Measurements from ENCODE around the gene OR2AJ1.

OR2AJ1 gene, protein sequence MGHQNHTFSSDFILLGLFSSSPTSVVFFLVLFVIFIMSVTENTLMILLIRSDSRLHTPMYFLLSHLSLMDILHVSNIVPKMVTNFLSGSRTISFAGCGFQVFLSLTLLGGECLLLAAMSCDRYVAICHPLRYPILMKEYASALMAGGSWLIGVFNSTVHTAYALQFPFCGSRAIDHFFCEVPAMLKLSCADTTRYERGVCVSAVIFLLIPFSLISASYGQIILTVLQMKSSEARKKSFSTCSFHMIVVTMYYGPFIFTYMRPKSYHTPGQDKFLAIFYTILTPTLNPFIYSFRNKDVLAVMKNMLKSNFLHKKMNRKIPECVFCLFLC

DNA sequence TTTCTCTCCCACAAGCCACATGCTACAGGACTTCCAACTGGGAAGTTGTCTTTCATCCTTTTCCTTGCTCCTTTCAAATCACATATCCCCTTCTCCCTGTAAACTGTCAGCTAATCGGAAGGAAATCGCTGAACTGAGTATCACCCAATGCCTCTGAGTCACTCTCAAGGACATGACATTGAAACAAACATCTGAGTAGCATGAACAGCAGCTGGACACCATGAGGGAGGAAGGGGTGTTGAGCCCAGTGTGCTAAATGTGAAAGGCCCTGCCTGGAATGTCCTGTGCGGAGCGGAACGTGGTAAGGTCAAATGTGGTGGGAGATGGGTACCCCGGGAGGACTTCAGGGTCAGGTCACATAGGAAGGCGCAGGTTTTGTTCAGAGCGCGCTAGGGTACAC lies at the start of gene OR2AJ1:
Gene OR2AJ1, plus strand, starts transcription at position 22 of the 400 bp plus-strand sequence. CDS start 8,880 bp downstream, outside the sequence.
- DNase-seq (ENCODE audit: low read depth in 2 of 2): no peak

DNA sequence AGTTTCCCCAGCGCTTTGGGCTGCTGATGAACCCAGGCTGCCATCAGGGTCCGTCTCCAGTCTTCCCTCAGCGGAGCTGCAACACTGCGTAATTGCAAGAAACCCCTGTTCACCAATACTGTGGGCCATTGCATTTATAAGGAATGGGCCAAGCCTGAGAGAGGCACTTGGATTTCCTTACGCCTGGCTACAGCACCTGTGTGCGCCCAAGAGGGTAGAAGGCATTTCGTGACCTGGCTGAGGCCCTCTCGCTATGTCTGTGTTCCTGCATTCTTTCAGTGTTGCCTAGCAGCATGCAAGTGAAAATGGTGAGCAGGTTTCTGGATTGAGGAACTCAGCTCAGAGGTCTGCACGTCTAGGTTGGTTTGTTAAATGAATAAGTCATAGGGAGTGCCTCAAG lies 41.3 kb upstream of the OR2AJ1 start:
- DNase-seq (ENCODE audit: low read depth in 2 of 2): no peak

DNA sequence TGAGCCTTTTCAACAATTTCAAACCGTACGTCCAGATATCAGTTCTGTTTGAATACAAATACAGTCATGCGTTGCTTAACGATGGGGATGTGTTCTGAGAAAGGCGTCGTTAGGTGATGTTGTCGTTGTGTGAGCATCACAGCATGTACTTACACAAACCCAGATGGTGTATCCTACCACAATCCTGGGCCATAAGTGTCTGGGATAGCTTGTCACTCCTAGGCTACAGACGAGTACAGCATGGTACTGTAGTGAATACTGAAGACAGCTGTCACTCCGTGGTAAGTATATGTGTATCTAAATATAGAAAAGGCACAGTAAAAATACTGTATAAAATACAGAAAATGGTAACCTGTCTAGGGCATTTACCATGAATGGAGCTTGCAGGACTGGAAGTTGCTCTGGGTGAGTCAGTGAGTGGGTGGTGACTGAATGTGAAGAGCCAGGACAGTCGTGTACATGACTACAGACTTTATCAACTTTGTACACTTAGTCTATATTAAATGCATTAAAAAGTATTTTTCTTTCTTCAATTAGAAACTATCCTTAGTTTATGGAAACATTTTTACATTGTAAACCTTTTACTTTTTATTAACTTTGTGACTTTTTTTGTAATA lies 39.8 kb upstream of the OR2AJ1 start:
- no peak for DNase-seq (ENCODE audit: low read depth in 2 of 2)

DNA sequence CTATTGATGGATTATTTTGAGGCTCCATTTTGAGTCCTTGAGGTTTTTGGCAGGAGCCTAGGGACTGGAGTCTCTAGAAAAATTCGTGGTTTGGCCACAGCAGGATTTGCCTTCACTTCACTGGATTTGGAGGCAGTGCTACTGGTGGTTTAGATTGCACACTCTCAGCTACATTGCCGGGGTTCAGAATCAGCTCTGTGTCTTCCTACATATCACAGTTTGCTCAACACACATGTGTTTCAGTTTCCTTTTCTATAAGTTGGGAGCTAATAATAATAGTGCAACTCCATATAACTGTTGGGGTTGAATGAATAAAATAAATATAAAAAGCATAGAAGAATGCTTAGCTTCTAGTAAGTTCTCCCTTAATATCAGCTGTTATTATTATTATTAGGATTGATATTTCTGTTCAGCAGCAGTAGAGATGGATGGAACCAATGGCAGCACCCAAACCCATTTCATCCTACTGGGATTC lies 29.5 kb upstream of the OR2AJ1 start, which contains the start of gene OR2W3:
Gene OR2W3, plus strand, starts transcription at position 425 of the 475 bp plus-strand sequence. Its CDS starts 0 bp downstream, at position 425.
- no peak for DNase-seq (ENCODE audit: low read depth in 2 of 2)

DNA sequence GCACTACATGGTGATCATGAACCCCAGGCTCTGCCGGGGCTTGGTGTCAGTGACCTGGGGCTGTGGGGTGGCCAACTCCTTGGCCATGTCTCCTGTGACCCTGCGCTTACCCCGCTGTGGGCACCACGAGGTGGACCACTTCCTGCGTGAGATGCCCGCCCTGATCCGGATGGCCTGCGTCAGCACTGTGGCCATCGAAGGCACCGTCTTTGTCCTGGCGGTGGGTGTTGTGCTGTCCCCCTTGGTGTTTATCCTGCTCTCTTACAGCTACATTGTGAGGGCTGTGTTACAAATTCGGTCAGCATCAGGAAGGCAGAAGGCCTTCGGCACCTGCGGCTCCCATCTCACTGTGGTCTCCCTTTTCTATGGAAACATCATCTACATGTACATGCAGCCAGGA lies 28.7 kb upstream of the OR2AJ1 start:
- no peak for DNase-seq (ENCODE audit: low read depth in 2 of 2)

DNA sequence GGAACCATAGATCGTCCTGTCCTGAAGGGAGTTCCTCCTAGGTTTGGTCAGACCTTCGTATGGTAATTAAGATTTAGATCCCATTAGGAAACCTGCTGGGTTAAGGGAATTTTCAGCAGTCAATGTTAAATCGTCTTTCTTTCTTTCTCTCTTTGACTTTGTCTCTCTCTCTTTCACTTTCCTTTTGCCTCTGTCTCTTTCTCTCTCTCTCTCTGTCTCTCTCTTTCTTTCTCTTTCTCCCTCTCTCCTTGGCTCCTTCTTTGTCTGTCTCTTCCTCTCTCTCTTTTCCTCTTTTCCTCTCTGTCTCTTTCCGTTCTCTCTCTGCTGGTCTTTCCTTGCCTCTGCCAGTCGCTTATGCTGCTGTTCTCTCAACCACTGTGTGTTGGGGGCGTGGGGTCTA lies 20.6 kb upstream of the OR2AJ1 start:
- no peak for DNase-seq (ENCODE audit: low read depth in 2 of 2)

DNA sequence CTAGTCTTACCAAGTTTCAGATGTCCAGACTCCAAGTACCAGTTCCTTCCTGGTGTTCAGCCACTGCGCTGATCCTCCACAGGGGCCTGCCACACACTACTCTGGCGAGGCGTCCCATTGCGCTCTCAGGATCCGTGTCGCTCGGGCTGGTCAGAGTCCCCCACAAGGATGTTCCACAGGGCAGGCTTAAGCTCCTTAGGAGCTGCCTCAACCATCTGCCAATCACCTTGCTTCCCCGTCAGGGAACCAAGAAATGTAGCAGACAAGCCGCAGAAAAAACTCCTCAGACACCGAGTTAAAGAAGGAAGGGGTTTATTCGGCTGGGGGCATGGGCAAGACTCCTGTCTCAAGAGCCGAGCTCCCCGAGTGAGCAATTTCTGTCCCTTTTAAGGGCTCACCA lies 19.5 kb upstream of the OR2AJ1 start:
- no peak for DNase-seq (ENCODE audit: low read depth in 2 of 2)

DNA sequence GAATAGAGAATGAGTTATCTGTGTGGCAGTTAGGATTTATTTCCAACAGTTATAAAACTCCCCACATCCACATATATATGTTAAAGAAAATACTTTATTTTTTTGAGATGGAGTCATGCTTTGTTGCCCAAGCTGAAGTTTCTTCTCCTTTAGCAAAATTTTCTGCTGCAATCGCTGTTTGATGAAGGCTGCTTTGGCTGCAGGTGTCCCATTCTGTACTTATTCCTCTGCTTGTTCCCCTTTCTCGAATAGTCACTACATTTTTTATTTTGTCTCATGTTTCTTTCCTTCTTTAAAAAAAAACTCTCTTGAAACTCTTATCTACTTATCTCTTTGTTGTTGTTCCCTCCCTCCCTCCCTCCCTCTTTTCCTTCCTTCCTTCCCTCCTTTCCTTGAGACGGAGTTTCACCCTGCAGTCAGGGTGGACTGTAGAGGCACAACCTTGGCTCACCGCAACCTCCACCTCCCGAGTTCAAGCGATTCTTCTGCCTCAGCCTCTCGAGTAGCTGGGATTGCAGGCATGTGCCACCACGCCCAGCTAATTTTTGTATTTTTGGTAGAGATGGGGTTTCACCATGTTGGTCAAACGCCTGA lies 18.7 kb upstream of the OR2AJ1 start:
- DNase-seq (ENCODE audit: low read depth in 2 of 2): no peak

DNA sequence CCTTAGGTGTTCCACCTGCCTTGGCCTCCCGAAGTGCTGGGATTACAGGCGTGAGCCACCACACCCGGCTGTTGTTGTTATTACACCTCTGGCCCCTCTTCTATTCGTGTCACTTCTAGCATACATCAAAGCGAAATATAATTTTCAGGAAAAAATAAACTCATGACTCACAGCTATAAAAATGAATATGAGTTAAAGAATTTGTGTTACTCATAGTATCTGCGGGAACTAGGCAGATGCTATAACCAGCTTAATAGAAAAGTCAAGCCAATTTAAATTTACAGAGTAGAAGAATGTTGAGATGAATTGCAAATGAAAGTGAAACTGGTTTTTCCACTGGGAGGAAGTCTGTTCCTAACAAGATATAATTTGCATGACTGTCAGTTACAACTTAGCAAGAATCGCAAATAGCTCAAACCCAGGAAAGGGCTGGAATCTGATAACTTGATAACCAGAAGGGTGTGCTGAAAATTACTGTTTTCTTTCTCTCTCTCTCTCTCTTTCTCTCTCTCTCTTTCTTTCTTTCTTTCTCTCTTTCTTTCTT lies 18.1 kb upstream of the OR2AJ1 start:
- DNase-seq (ENCODE audit: low read depth in 2 of 2): no peak

DNA sequence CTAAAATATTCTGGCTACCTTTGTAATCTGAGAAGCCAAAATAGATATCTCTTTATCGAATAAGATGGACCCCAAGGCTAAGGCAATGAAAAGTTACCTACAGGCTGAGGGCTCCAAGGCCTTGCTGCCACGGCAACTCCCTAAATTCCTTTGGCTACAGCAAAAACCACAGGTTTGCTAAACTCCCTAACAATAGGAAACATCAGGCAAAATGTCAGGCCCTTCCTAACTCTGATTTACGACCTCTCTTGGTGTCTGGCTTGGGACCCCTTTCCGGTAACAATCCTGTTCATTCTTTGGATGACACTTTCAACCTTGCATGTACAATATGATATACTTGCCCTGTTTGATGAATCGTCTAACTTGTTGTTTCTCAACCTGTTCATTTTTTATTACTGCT lies 15.9 kb upstream of the OR2AJ1 start:
- DNase-seq (ENCODE audit: low read depth in 2 of 2): no peak

DNA sequence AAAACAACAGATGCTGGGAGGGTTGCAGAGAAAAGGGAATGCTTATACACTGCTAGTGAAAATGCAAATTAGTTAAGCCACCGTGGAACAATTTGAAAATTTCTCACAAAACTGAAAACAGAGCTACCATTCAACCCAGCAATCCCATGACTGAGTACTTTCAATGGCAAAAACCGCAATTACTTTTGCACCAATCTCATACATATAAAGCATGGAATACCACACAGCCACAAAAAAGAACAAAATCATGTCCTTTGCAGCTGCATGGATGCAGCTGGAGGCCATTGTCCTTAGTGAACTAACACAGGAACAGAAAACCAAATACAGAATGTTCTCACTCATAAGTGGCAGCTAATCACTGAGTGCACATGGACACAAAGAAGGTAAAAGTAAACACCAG lies 10.9 kb upstream of the OR2AJ1 start:
- DNase-seq (ENCODE audit: low read depth in 2 of 2): no peak

DNA sequence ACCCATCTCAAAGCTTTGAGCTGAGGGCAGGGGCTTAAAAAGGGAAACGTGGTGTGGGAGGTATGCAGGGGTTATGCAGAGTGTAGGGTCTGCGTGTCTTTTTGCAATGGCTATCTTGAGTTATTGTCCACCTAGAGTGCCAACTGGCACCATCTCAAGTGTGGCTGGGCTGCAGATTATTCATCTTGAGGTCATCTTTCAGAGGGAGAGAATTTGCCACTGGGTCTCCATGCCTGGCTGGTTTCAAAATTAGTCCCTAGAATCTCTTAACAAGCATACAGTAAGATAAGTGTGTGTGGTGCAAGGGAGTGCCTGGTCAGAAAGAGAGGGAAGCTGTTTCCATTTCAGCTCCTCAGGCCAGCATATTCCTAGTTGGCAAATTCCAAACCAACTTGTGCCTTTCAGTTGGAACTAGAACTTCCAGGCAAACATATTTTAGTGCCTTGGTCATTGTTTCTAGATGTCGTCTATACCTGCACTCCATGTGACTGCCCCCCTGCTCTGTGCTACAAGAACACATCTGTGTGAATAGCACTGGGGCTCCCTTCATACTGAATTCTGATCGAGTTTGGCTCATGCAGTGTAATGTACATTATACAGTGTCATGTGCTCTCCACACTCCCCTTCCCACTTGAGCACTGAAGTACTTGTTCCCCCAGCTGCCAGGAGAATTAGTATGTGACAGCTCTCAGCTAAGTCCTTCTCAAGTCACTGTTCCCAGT lies 9.6 kb upstream of the OR2AJ1 start:
- DNase-seq (ENCODE audit: low read depth in 2 of 2): no peak

DNA sequence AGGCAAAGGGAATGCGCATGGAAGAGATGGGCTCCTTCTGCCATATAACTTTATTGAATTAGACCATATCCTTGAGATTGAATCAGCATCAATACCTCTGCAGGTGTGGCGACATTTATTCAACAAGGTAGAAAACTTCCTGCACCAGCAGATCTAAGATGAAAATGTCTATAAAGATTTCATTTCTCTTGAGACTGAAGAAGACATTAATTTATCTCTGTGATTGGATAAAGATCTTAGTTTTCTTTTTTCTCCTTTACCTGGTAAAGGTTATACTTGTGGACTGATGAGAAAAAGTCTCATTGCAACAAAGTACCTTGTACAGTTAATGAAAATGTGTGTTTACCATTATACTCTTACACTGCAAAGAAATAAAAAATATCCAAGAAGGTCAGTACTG lies 4.7 kb upstream of the OR2AJ1 start, which contains the start of gene OR2T8:
Gene OR2T8, plus strand, starts transcription at position 301 of the 400 bp plus-strand sequence. CDS start 766 bp downstream, outside the sequence.
- DNase-seq (ENCODE audit: low read depth in 2 of 2): no peak

DNA sequence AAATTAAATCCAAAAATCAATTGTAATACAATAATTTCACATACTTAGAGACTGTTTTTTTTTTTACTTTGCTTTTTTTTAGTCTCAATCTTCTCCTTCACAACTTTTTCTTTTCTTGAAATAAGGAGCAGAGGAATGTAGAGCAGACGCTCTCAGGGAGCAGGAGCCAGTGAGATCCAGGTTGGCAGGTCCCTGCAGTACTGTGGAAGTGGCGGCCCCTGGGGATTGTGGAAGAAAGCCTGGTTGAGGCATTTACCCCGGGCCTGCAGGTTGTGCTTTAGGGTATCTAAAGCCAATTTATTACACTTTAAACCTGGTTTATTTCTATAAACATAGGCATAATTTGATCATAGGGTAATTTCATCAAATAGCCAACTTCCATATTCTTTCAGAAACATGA lies 748 bp upstream of the OR2AJ1 start:
- DNase-seq (ENCODE audit: low read depth in 2 of 2): no peak

DNA sequence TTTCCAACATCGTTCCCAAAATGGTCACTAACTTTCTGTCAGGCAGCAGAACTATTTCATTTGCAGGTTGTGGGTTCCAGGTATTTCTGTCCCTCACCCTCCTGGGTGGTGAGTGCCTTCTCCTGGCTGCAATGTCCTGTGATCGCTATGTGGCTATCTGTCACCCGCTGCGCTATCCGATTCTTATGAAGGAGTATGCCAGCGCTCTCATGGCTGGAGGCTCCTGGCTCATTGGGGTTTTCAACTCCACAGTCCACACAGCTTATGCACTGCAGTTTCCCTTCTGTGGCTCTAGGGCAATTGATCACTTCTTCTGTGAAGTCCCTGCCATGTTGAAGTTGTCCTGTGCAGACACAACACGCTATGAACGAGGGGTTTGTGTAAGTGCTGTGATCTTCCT lies 9.3 kb downstream of the OR2AJ1 start:
- DNase-seq (ENCODE audit: low read depth in 2 of 2): no peak

DNA sequence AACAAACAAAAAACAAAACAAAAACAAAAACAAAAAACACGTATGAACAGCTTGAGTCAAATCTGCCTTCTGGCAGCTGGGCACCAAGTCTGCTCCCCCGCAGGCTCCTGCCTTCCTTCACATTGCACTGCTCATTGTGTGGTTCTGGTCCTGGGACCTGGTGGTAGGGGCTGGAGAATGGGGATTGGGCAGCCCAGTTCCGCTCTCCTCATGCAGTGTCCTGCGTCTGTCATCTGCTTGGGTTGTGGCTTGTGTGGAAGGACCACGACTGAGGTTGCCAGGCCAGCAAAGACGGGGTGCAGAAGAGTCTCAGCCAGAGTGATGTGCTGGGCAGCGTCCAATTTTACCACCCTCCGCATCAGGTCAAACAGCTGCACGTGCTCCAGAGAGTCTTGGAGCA lies 11.1 kb downstream of the OR2AJ1 start:
- no peak for DNase-seq (ENCODE audit: low read depth in 2 of 2)

DNA sequence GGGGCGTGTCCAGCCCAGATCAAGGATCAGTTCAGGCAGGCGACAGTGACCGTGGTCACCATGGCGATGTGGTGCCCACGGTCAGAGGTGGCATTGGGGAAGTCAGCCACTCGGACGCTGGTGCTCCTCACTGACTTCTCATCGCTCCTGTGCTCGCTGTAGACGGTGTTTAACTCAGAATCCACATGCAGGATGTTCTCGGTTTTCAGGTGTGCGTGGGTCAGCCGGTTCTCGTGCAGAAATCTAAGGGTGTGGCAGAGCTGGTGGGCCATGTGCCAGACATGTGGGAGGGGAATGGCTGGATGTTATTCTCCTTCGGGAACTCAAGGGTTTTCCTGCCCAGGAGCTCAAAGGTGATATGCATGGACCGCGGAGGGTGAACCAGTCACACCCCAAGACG lies 11.7 kb downstream of the OR2AJ1 start:
- no peak for DNase-seq (ENCODE audit: low read depth in 2 of 2)

DNA sequence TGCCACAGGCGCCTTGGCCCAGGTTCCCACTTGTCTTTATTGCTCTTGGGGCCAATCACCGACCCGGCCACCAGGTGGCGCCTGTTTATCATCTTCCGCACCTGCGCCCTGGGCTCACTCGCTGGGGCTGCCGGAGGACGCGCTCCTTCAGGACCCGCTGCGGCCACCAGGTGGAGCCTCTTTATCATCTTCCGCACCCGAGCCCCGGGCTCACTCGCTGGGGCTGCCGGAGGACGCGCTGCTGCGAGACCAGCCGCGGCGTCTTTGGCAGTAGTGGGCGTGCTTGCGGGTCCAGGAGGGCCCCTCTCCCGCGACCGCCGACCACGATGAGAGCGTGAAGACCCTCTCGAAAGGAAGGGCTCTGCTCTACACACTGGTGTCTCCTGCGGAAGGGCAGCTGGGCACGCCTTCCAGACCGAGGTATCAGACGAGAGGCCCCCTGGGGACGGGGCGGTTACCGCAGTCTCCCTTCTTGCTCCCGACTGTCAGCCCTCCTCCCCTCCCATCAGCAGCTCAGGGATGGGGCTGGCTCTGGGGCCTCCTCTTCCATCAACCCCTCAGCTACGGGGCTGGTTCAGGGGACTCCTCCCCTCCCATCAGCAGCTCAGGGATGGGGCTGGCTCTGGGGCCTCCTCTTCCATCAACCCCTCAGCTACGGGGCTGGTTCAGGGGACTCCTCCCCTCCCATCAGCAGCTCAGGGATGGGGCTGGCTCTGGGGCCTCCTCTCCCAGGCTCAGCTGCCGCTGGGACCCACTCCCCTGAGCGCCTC lies 12.5 kb downstream of the OR2AJ1 start:
- DNase-seq (ENCODE audit: low read depth in 2 of 2): peak; percentile 71 to 73

DNA sequence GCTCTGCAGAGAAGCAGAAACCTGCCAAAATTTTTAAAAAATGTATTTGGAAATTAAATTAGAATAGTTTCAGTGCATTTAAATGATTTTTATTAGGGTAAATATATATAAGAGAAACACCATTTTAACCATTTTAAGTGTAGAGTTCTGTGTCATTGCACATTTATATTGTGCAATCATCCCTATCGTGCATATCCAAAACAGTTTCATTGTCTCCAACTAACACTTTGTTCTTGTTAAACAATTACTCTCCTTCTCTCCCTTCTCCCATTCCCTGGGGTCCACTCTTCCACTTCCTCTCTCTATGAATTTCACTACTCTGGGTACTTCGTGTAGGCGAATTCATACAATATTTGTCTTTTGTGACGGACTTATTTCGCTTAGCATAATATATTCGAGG lies 17.9 kb downstream of the OR2AJ1 start:
- no peak for DNase-seq (ENCODE audit: low read depth in 2 of 2)

DNA sequence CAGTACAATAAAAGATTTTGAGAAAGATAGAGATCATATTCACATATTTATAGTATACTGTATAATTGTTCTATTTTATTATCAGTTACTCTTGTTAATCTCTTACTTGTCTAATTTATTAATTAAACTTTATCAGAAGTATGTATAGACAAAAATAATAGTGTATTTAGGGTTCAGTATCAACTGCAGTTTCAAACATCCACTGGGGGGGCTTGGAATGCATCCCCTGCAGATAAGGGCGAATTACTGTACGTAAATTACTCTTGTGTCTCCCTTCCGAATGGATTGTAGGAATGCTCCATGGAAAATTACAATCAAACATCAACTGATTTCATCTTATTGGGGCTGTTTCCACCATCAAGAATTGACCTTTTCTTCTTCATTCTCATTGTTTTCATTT lies 23.9 kb downstream of the OR2AJ1 start, which contains the start of gene OR2L8:
Gene OR2L8, plus strand, starts transcription at position 301 of the 400 bp plus-strand sequence. Its CDS starts 0 bp downstream, at position 301.
- DNase-seq (ENCODE audit: low read depth in 2 of 2): no peak

DNA sequence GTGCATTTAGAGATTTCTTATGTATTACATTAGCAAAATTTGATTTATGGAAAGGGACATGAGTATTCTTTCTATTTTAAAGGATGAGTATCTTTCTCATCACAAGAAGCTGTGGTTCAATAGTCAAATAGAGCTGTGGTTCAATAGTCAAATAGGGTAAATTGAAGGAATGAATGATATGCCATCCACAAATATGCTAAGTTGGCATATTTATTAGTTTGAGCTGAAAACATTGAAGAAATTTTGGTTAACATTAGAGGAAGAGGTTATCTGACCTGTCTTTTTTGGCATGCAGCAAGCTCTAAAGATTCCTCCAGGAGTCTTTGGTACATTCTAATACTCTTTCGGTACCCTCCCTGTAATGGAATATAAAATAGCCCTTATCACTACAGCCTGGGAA lies 28.7 kb downstream of the OR2AJ1 start:
- no peak for DNase-seq (ENCODE audit: low read depth in 2 of 2)
